D721Med (cell line): ENCODE results near the gene ZNF451.
A peak's percentile ranks its signal among the peaks of the same experiment; 100 is the strongest.

Experiments
- DNase-seq: peaks from one replicate; pipeline ENCODE4 v3.0.0; 2011; ENCODE audit warnings: low spot score; ENCODE audit not compliant: insufficient read length
- FAIRE-seq: peaks from 2 replicates; lab custom pipeline; 2011; peaks lifted over from hg19 to GRCh38; lab: Jason Lieb, UNC
- CTCF ChIP-seq: IDR thresholded peaks from 2 replicates; pipeline ENCODE4 v1.5.1; 2012; ENCODE audit warnings: mild to moderate bottlenecking, control low read depth; ENCODE audit not compliant: insufficient read depth; ENCODE audit errors: missing control alignments

Gene ZNF451

GRCh38 chr6:57183336-57183735, 93.3 kb downstream of the ZNF451 start:
- no peak for TF ChIP-seq CTCF
- DNase-seq (no peak), FAIRE-seq (no peak)

- peak; percentile 30 for TF ChIP-seq CTCF
- FAIRE-seq (no peak), DNase-seq (no peak)
Measured at GRCh38 chr6:57190140-57190539, 100.2 kb downstream of the ZNF451 start.

GRCh38 chr6:57193177-57193576, 103.2 kb downstream of the ZNF451 start:
- DNase-seq: no peak
- FAIRE-seq: no peak
- no peak for TF ChIP-seq CTCF

GRCh38 chr6:57195457-57195856, 105.5 kb downstream of the ZNF451 start:
- FAIRE-seq: no peak
- DNase-seq: no peak

GRCh38 chr6:57198926-57199636, 109.1 kb downstream of the ZNF451 start:
- DNase-seq: no peak
- TF ChIP-seq CTCF: no peak

More at GRCh38 chr6:57195457-57195856, 105.5 kb downstream of the ZNF451 start:
- no peak for TF ChIP-seq CTCF

GRCh38 chr6:57201718-57202117, 111.7 kb downstream of the ZNF451 start:
- no peak for FAIRE-seq
- no peak for TF ChIP-seq CTCF
- DNase-seq: no peak

More at GRCh38 chr6:57198926-57199636, 109.1 kb downstream of the ZNF451 start:
- no peak for FAIRE-seq
